Fibroblast of lung (primary cell): Measurements from ENCODE around the gene STXBP4. TPM values are rescaled to one million over a fixed set of nuclear protein-coding genes. Genes with fewer than 3 reads are reported as not detected.

Experiments
- DNase-seq, 2 donors: peaks; one replicate each; pipeline versions ENCODE4 v3.0.0 to v3.0.0-alpha.2; 2010; ENCODE audit warnings: low read depth in 2 of 2
- H2AFZ ChIP-seq: 2 replicates; pipeline ENCODE4 v1.5.1; 2012; ENCODE audit warnings: low read length, control low read depth, inconsistent platforms
- H3K27ac ChIP-seq: 2 replicates; pipeline ENCODE4 v1.5.1; 2011; ENCODE audit warnings: low read length, control low read depth; ENCODE audit not compliant: insufficient read depth
- H3K27me3 ChIP-seq: 2 replicates; pipeline ENCODE4 v1.5.1; 2011; ENCODE audit warnings: mild to moderate bottlenecking, low read length; ENCODE audit not compliant: control insufficient read depth, insufficient read depth
- H3K36me3 ChIP-seq: 2 replicates; pipeline ENCODE4 v1.5.1; 2011; ENCODE audit warnings: low read length; ENCODE audit not compliant: control insufficient read depth, insufficient read depth
- H3K4me1 ChIP-seq: 2 replicates; pipeline ENCODE4 v1.5.1; 2011; ENCODE audit warnings: low read length; ENCODE audit not compliant: control insufficient read depth, insufficient read depth; ENCODE audit errors: extremely low read depth
- H3K4me2 ChIP-seq: 2 replicates; pipeline ENCODE4 v1.5.1; 2011; ENCODE audit warnings: low read length, control low read depth; ENCODE audit not compliant: insufficient read depth; ENCODE audit errors: extremely low read depth
- H3K4me3 ChIP-seq, 4 experiments: fragments of 200-600 bp in 1 of 4; sonication (generic) in 1 of 4; replicated peaks in 1 of 4; 2 replicates each; pipeline ENCODE4 v1.5.1; 2011 to 2016; ENCODE audit warnings: low read length in 4 of 4, low read depth in 3 of 4, mild to moderate bottlenecking in 3 of 4, control low read depth in 2 of 4, inconsistent platforms in 1 of 4, mixed read lengths in 1 of 4; ENCODE audit not compliant: insufficient read depth in 1 of 4; ENCODE audit errors: control extremely low read depth in 1 of 4
- H3K79me2 ChIP-seq: 2 replicates; pipeline ENCODE4 v1.5.1; 2012; ENCODE audit warnings: mild to moderate bottlenecking, low read length, inconsistent platforms; ENCODE audit not compliant: control insufficient read depth, insufficient read depth
- H3K9ac ChIP-seq: 2 replicates; pipeline ENCODE4 v1.5.1; 2011; ENCODE audit warnings: mild to moderate bottlenecking, low read length, control low read depth; ENCODE audit not compliant: insufficient read depth
- H3K9me3 ChIP-seq: 2 replicates; pipeline ENCODE4 v1.5.1; 2012; ENCODE audit warnings: low read depth, low read length; ENCODE audit not compliant: control insufficient read depth, insufficient read depth
- H4K20me1 ChIP-seq: 2 replicates; pipeline ENCODE4 v1.5.1; 2011; ENCODE audit warnings: low read length; ENCODE audit not compliant: control insufficient read depth, insufficient read depth; ENCODE audit errors: extremely low read depth
- CTCF ChIP-seq, 2 donors: IDR thresholded peaks in 1 of 2; conservative IDR thresholded peaks in 1 of 2; 1 replicate in 1 of 2; 2 replicates in 1 of 2; pipeline ENCODE4 v1.5.1; 2011 to 2012; ENCODE audit warnings: low read length in 2 of 2, control low read depth in 1 of 2, inconsistent platforms in 1 of 2, low read depth in 1 of 2, mild to moderate bottlenecking in 1 of 2
- EZH2 ChIP-seq: IDR thresholded peaks from 2 replicates; pipeline ENCODE4 v1.5.1; 2012; ENCODE audit warnings: low read length, control low read depth, mild to moderate bottlenecking; ENCODE audit errors: missing control alignments
- polyA plus RNA-seq, 2 donors: library from polyadenylated mRNA; depleted of rRNA in 1 of 2; stranded (reverse) in 1 of 2; unstranded in 1 of 2; fragments of >200 nt; gene quantifications; 2 replicates each; pipeline ENCODE4 v1.2.1, GENCODE V29; 2011 to 2012; ENCODE audit warnings: missing spikeins in 1 of 2
- total RNA-seq: library from RNA; depleted of rRNA; stranded (reverse); fragments of >200 nt; gene quantifications from 2 replicates; pipeline ENCODE4 v1.2.1, GENCODE V29; 2014

Gene STXBP4
- total and polyA plus RNA-seq, 2 donors (not counting 1 experiment from before 2014, with no cell fraction given) = 5.6 to 9.8 TPM

- H3K79me2 ChIP-seq = no peaks in the 10 kb centered on the region
- no peak for TF ChIP-seq CTCF (conservative IDR thresholded peaks at IDR 0.05 in 1 of 2, IDR thresholded peaks at IDR 0.05 in 1 of 2; ENCODE audit: low read depth in 1 of 2, low read length in 2 of 2)
- TF ChIP-seq EZH2 = no peak
- no peak overlapping the region for H3K4me2 ChIP-seq
- H4K20me1 ChIP-seq = no peaks in the 10 kb centered on the region
- H3K36me3 ChIP-seq = no peaks in the 10 kb centered on the region
- no peaks in the 10 kb centered on the region for H3K27me3 ChIP-seq
- no peak overlapping the region for H3K4me3 ChIP-seq
- H3K27ac ChIP-seq = no peak overlapping the region
- H3K9me3 ChIP-seq = no peaks in the 10 kb centered on the region
- no peaks in the 10 kb centered on the region for H3K4me1 ChIP-seq
- no peak overlapping the region for H2AFZ ChIP-seq
- DNase-seq = peak; percentile 17 to 51
- H3K9ac ChIP-seq = no peak overlapping the region
Observed at GRCh38 chr17:55067697-55068439, 99.3 kb downstream of the STXBP4 start.

- Histone ChIP-seq H4K20me1 (no peaks in the 10 kb centered on the region), H3K4me2 (no peak overlapping the region), H3K4me1 (no peaks in the 10 kb centered on the region), H3K36me3 (no peaks in the 10 kb centered on the region), H3K27ac (no peak overlapping the region), H3K79me2 (no peaks in the 10 kb centered on the region), H2AFZ (no peak overlapping the region), H3K4me3 (no peak overlapping the region), H3K27me3 (no peaks in the 10 kb centered on the region), H3K9ac (no peak overlapping the region), H3K9me3 (no peaks in the 10 kb centered on the region)
- TF ChIP-seq EZH2 (no peak), CTCF (conservative IDR thresholded peaks at IDR 0.05 in 1 of 2, IDR thresholded peaks at IDR 0.05 in 1 of 2; ENCODE audit: low read depth in 1 of 2, low read length in 2 of 2) (no peak)
- DNase-seq = no peak
Observed at GRCh38 chr17:55068862-55069811, 100.6 kb downstream of the STXBP4 start.

DNA sequence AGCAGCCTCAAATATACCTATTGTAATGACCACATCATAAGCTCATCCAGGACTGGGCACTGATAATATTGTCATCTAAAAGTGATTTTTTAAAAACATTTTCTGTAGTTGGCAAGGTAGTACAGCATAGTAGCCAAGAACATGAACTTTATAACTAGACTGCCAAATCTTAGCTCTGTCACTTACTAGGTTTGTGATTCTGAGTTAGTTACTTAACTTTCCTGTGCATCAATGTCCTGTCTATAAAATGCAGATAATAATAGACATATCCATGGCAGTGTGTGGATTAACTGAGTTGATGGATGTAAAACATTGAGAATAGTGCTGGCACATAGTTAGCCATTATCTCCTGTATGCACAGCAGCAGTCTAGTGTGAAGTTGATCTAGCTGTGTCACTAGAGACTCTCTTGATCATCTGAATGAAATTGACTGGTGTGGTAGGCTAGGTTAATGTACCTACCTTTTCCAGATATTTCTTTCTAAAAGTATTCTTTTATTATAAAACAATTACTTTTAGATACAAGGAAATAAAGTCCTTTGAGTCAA, 101.5 kb downstream of the STXBP4 start:
- TF ChIP-seq EZH2 = no peak
- no peak for TF ChIP-seq CTCF (conservative IDR thresholded peaks at IDR 0.05 in 1 of 2, IDR thresholded peaks at IDR 0.05 in 1 of 2; ENCODE audit: low read depth in 1 of 2, low read length in 2 of 2)
- Histone ChIP-seq H3K79me2 (no peaks in the 10 kb centered on the region), H2AFZ (no peak overlapping the region)

More for the DNA sequence above, 101.5 kb downstream of the STXBP4 start:
- H3K9me3 ChIP-seq = no peaks in the 10 kb centered on the region
- H4K20me1 ChIP-seq = no peaks in the 10 kb centered on the region
- no peak overlapping the region for H3K4me2 ChIP-seq
- H3K27ac ChIP-seq = no peak overlapping the region
- no peak overlapping the region for H3K9ac ChIP-seq
- H3K36me3 ChIP-seq = no peaks in the 10 kb centered on the region
- H3K4me3 ChIP-seq = no peak overlapping the region
- DNase-seq = no peak
- no peaks in the 10 kb centered on the region for H3K4me1 ChIP-seq
- no peaks in the 10 kb centered on the region for H3K27me3 ChIP-seq
